ENCODE data around the gene MZF1. TPM values are rescaled to one million over a fixed set of nuclear protein-coding genes. Genes with fewer than 3 reads are reported as not detected.

The MZF1 gene
- total RNA-seq, 1 experiment from 2014 or later, result 33.0 TPM

- no peak for TF ChIP-seq CBX3 (IDR thresholded peaks at IDR 0.05; ENCODE audit: low read depth)
These were observed 25.5 kb downstream of the MZF1 start (continued) for GRCh38 chr19:58547323-58548312.

GRCh38 chr19:58546019-58546530 is 27.1 kb downstream of the MZF1 start:
- Histone ChIP-seq H3K4me2 (ENCODE audit: low read length) (peak overlapping the region; percentile 90), H3K9me3 (ENCODE audit: control insufficient read depth in 1 of 2, insufficient read depth in 1 of 2, low read depth in 1 of 2, low read length in 2 of 2) (no peaks in the 10 kb centered on the region), H3K27ac (ENCODE audit: low read depth, low read length) (peak overlapping the region; percentile 77), H3K36me3 (ENCODE audit: control insufficient read depth in 1 of 2, insufficient read depth in 2 of 2, low read length in 2 of 2) (peaks cover 46 to 59% of the 10 kb centered on the region in 2 experiments; a peak in 3 of 4 replicates), H3K4me1 (ENCODE audit: control insufficient read depth in 1 of 2, insufficient read depth in 2 of 2, low read length in 2 of 2) (peaks cover 14 to 27% of the 10 kb centered on the region in 2 experiments), H4K20me1 (ENCODE audit: insufficient read depth) (peaks cover 32% of the 10 kb centered on the region; the same call in 1 of the 2 replicates), H3K27me3 (ENCODE audit: insufficient read depth, low read length) (no peaks in the 10 kb centered on the region), H3K4me3 (replicated peaks in 1 of 2; ENCODE audit: low read depth in 1 of 2, low read length in 2 of 2) (peak overlapping the region; percentile 90 to 94), H3K79me2 (ENCODE audit: insufficient read depth, low read length) (peaks cover 65% of the 10 kb centered on the region), H3K9ac (ENCODE audit: low read length) (peak overlapping the region; percentile 93), H3K9me2 (ENCODE audit: insufficient read depth) (no peaks in the 10 kb centered on the region), H2AFZ (ENCODE audit: low read depth, low read length, poor library complexity, severe bottlenecking) (no peak overlapping the region)
- RAD21 ChIA-PET (ENCODE audit: low non-redundant PET in 1 of 2, low total read pairs in 2 of 2, uncharacterized antibody in 2 of 2, unreplicated experiment in 2 of 2), result no interaction called here
- DNase-seq (ENCODE audit: low read depth, low spot score) (no peak), ATAC-seq (no peak)
- intact Hi-C loops (cut with micrococcal nuclease), result no loop called here
- no TSS peak for BruUV-seq (replicated peaks)
- CTCF ChIA-PET, result no interaction called here
- POLR2A ChIA-PET, result interaction anchor here (1.3 kb wide), 1 partner anchor 26 kb away, joined by 3 read pairs; the partner anchor contains the start of gene ZBTB45
- TF ChIP-seq ATF3 (IDR thresholded peaks at IDR 0.05), result no peak
- TF ChIP-seq JUND (IDR thresholded peaks at IDR 0.05), result no peak
- TF ChIP-seq ZFX (IDR thresholded peaks at IDR 0.05), result no peak
- no peak for TF ChIP-seq SP1 (IDR thresholded peaks at IDR 0.05; ENCODE audit: low read depth)
- TF ChIP-seq RAD21 (IDR thresholded peaks at IDR 0.05; ENCODE audit: low read depth), result no peak
- TF ChIP-seq EGR1 (IDR thresholded peaks at IDR 0.05; ENCODE audit: low read depth), result no peak
- TF ChIP-seq EZH2 (IDR thresholded peaks at IDR 0.05), result no peak
- TF ChIP-seq ZNF274 (IDR thresholded peaks at IDR 0.05; ENCODE audit: low read depth, low read length), result no peak
- TF ChIP-seq POLR2A (IDR thresholded peaks at IDR 0.05; ENCODE audit: borderline replicate concordance, extremely low read depth, insufficient read depth, insufficient read length), result no peak
- TF ChIP-seq YY1 (IDR thresholded peaks at IDR 0.05; ENCODE audit: extremely low read depth, insufficient replicate concordance, low read depth, low read length), result no peak
- no peak for TF ChIP-seq SRF (IDR thresholded peaks at IDR 0.05; ENCODE audit: low read depth)
- TF ChIP-seq CEBPB (IDR thresholded peaks at IDR 0.05; ENCODE audit: low read depth), result no peak
- TF ChIP-seq ELF1 (IDR thresholded peaks at IDR 0.05; ENCODE audit: borderline replicate concordance, low read depth), result no peak
- no peak for TF ChIP-seq FOSL1 (IDR thresholded peaks at IDR 0.05; ENCODE audit: low read depth)

Data from HCT116 (cell line).